Heart right ventricle (tissue), 16 donors: ENCODE results near the gene HMX3. TPM values are rescaled to one million over a fixed set of nuclear protein-coding genes. Genes with fewer than 3 reads are reported as not detected.
A peak's percentile ranks its signal among the peaks of the same experiment; 100 is the strongest.

Source experiments
- ATAC-seq, 8 donors: fragments of 200-7000 bp; cut with Tn5 transposase; one replicate each; pipeline ENCODE4 v1.9.1; 2020; ENCODE audit warnings: mild to moderate bottlenecking in 8 of 8, moderate library complexity in 8 of 8, moderate number of reproducible peaks in 1 of 8
- DNase-seq, 2 donors: peaks; one replicate each; pipeline ENCODE4 v3.0.0-alpha.2; 2020
- H3K27ac ChIP-seq, 10 donors: fragments of 200-600 bp; sonication (generic) in 2 of 10; one replicate each; pipeline versions ENCODE4 v1.5.0 to v1.8.0; 2020 to 2022; ENCODE audit warnings: mild to moderate bottlenecking in 3 of 10
- H3K27me3 ChIP-seq, 7 donors: fragments of 200-600 bp; one replicate each; pipeline ENCODE4 v1.8.0; 2021 to 2022; ENCODE audit warnings: mild to moderate bottlenecking in 2 of 7
- H3K36me3 ChIP-seq, 9 donors: fragments of 200-600 bp; sonication (generic) in 1 of 9; one replicate each; pipeline versions ENCODE4 v1.5.0 to v1.8.0; 2020 to 2022; ENCODE audit warnings: mild to moderate bottlenecking in 2 of 9
- H3K4me1 ChIP-seq, 9 donors: fragments of 200-600 bp; sonication (generic) in 1 of 9; one replicate each; pipeline versions ENCODE4 v1.5.0 to v1.8.0; 2020 to 2022; ENCODE audit warnings: mild to moderate bottlenecking in 4 of 9
- H3K4me3 ChIP-seq, 10 donors: fragments of 200-600 bp; sonication (generic) in 2 of 10; one replicate each; pipeline versions ENCODE4 v1.5.0 to v1.8.0; 2020 to 2022; ENCODE audit warnings: mild to moderate bottlenecking in 7 of 10, moderate library complexity in 2 of 10
- H3K9me3 ChIP-seq, 11 donors: fragments of 200-600 bp in 10 of 11; sonication (generic) in 2 of 11; one replicate each; pipeline versions ENCODE4 v1.5.0 to v1.8.0; 2013 to 2022; ENCODE audit warnings: mild to moderate bottlenecking in 2 of 11, control low read depth in 1 of 11, moderate library complexity in 1 of 11
- CTCF ChIP-seq, 9 donors: fragments of 200-600 bp; sonication (generic) in 2 of 9; IDR thresholded peaks; one replicate each; pipeline versions ENCODE4 v1.5.0 to v1.8.0; 2021 to 2022; ENCODE audit warnings: antibody characterized with exemption in 9 of 9, mild to moderate bottlenecking in 5 of 9, moderate library complexity in 1 of 9
- WGBS, 2 donors: extraction: QIAGEN DNeasy Blood & Tissue Kit; methylation state at CpG; one replicate each; pipeline ENCODE4 v1.1.7; 2013; ENCODE audit warnings: inconsistent platforms in 1 of 2; 5-methylcytosine and 5-hydroxymethylcytosine counted together
- intact Hi-C, 10 donors: fragments of 100-400 bp; cut with DNase I; formaldehyde crosslinking; loops; one replicate each; pipeline versions ENCODE4 v1.11.1 to v1.14.2; 2022
- polyA plus RNA-seq, 2 donors: library from polyadenylated mRNA; stranded (reverse); fragments of 200-250 nt; gene quantifications; one replicate each; pipeline ENCODE4 v1.2.3, GENCODE V29; 2013
- total RNA-seq, 10 donors: library from RNA; stranded (reverse); fragmentation: NEBNext Ultra II Directional in 3 of 10; extraction: Animal tissue kit (Norgen Biotek cat#: 25700) in 3 of 10; gene quantifications; one replicate each; pipeline versions ENCODE4 v1.2.1 to v1.2.4, GENCODE V29; 2021 to 2023
- donor health status: Arrhythmogenic right ventricular cardiomyopathy.
- donor health status: ischemic (EF 13 %, LVEDD 7.1; RV severe dilation, severe dysfunction).
- donor health status: healthy with polysubstance abuse.
- donor health status: DM: no; HTN: yes; CAD: no.
- donor health status: DM: no; HTN: no; CAD: no.
- donor health status: ischemic (EF 25% LVEDD 6.9; RV normal size, moderate dysfunction).
- donor health status: ischemic (EF 25% LVEDD 5.7; RV mildly dilated, moderate dysfunction).
- donor health status: healthy.
- donor health status: DM: yes; HTN: yes; CAD: no.
- donor health status: Ischemic cardiomyopathy.
- donor health status: ischemic (EF 35%, LVEDD 5.7; RV mildly dilated, moderate dysfunction).
- donor health status: nonischemic (EF 11% LVEDD 7.7; RV severe dilation, severe dysfunction).
- donor health status: DM: yes; HTN: yes; CAD: no.
- donor health status: PGD.
- donor health status: ischemic (EF 29% LVEDD 5.4; RV normal size, mild dysfunction).
- donor health status: nonischemic (EF 23%, LVEDD 6.1; RV moderate dilation, normal function).

HMX3 gene
- total and polyA plus RNA-seq, 12 donors = not detected

GRCh38 chr10:123140164-123140982 lies 4.6 kb downstream of the HMX3 start:
- DNase-seq (no peak), ATAC-seq (no peak)
- no peak overlapping the region for H3K4me3 ChIP-seq
- H3K9me3 ChIP-seq = no peaks in the 10 kb centered on the region
- peak in 1 of 9 donors; percentile 15 for TF ChIP-seq CTCF (IDR thresholded peaks at IDR 0.05)
- intact Hi-C loops = no loop called here
- peaks cover 13 to 58% (median 37%) of the 10 kb centered on the region in 9 donors for H3K4me1 ChIP-seq
- H3K36me3 ChIP-seq = no peaks in the 10 kb centered on the region
- 3 to 4% methylated on average over 43 of the region's 43 CpGs for WGBS, 2 donors
- peaks cover 78 to 100% (median 100%) of the 10 kb centered on the region in 7 donors for H3K27me3 ChIP-seq
- H3K27ac ChIP-seq = no peak overlapping the region

GRCh38 chr10:123140983-123141390 lies 5.2 kb downstream of the HMX3 start:
- no peak for DNase-seq

GRCh38 chr10:123141791-123142700 lies 6.3 kb downstream of the HMX3 start:
- H3K9me3 ChIP-seq = no peaks in the 10 kb centered on the region
- no peak for ATAC-seq
- H3K4me3 ChIP-seq = no peak overlapping the region
- intact Hi-C loops = no loop called here
- H3K27me3 ChIP-seq = peaks cover 72 to 100% (median 100%) of the 10 kb centered on the region in 7 donors
- DNase-seq = no peak
- no peaks in the 10 kb centered on the region for H3K36me3 ChIP-seq
- 6 to 9% methylated on average over 37 to 38 of the region's 38 CpGs for WGBS, 2 donors
- TF ChIP-seq CTCF (IDR thresholded peaks at IDR 0.05) = no peak
- H3K4me1 ChIP-seq = peaks cover 10 to 51% (median 28%) of the 10 kb centered on the region in 9 donors
- H3K27ac ChIP-seq = no peak overlapping the region

More at GRCh38 chr10:123140983-123141390, 5.2 kb downstream of the HMX3 start:
- Histone ChIP-seq H3K27ac (no peak overlapping the region), H3K36me3 (no peaks in the 10 kb centered on the region), H3K4me3 (no peak overlapping the region), H3K4me1 (peaks cover 11 to 54% (median 34%) of the 10 kb centered on the region in 9 donors), H3K9me3 (no peaks in the 10 kb centered on the region), H3K27me3 (peaks cover 78 to 100% (median 100%) of the 10 kb centered on the region in 7 donors)
- WGBS, 2 donors = 3 to 7% methylated on average over 6 of the region's 6 CpGs
- TF ChIP-seq CTCF (IDR thresholded peaks at IDR 0.05) = no peak
- ATAC-seq = no peak
- intact Hi-C loops = no loop called here

GRCh38 chr10:123142701-123143161 lies 7.0 kb downstream of the HMX3 start:
- DNase-seq = no peak
- ATAC-seq = no peak
- Histone ChIP-seq H3K4me3 (no peak overlapping the region), H3K27ac (no peak overlapping the region), H3K27me3 (peaks cover 72 to 100% (median 100%) of the 10 kb centered on the region in 7 donors), H3K36me3 (no peaks in the 10 kb centered on the region), H3K9me3 (no peaks in the 10 kb centered on the region), H3K4me1 (peaks cover 4 to 48% (median 22%) of the 10 kb centered on the region in 9 donors)
- intact Hi-C loops = no loop called here
- 2 to 4% methylated on average over 33 of the region's 33 CpGs for WGBS, 2 donors
- no peak for TF ChIP-seq CTCF (IDR thresholded peaks at IDR 0.05)
